A549 (cell line): ENCODE measurements around the gene PSMD5.

Experiments used
- PHF8 ChIP-seq: fragments of 200-600 bp; sonication (generic); IDR thresholded peaks from 2 replicates; pipeline ENCODE4 v1.6.1; 2016; ENCODE audit warnings: low read depth, mild to moderate bottlenecking, antibody characterized with exemption, moderate library complexity, borderline replicate concordance
- RAD21 ChIP-seq, 2 experiments: fragments of >200 bp in 1 of 2; sonication (Bioruptor Twin) in 1 of 2; formaldehyde crosslinking in 1 of 2; IDR thresholded peaks in 1 of 2; conservative IDR thresholded peaks in 1 of 2; 2 replicates in 1 of 2; 3 replicates in 1 of 2; pipeline ENCODE4 v1.6.1; 2012 to 2018; ENCODE audit warnings: inconsistent platforms in 1 of 2

DNA sequence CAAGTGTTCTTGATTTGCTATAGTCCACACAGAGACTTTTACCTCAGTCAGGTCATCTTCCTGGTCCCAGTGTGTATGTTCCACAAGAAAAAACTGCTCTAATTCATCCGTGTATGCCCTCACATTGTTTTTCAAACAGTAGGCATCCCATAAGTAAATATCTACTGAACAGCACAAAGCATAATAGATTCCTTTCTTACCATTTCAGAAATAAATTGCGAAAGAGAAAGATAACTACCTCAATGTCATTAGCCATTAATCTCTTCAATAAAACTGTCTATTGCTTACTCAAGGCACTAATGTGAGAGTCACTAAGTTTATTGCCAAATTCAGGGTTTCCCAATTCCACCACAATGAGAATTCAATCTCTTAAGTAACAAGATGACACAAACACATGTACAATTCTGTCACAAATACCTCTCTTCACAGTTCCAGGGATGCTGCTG is 59.1 kb downstream of the PSMD5 start:
- TF ChIP-seq RAD21 (conservative IDR thresholded peaks at IDR 0.05 in 1 of 2, IDR thresholded peaks at IDR 0.05 in 1 of 2) (no peak), PHF8 (no peak)
